H9 (cell line): ENCODE measurements around the gene CABLES1. TPM values are rescaled to one million over a fixed set of nuclear protein-coding genes. Genes with fewer than 3 reads are reported as not detected.
A peak's percentile ranks its signal among the peaks of the same experiment; 100 is the strongest.

Source experiments
- DNase-seq: peaks from one replicate; pipeline ENCODE4 v3.0.0-alpha.2; 2017
- H2AFZ ChIP-seq: one replicate; pipeline ENCODE4 v1.6.1; 2013; ENCODE audit warnings: mild to moderate bottlenecking, low read length, control low read depth, moderate library complexity
- H2AK5ac ChIP-seq: 2 replicates; pipeline ENCODE4 v1.6.1; 2013; ENCODE audit warnings: low read length, control low read depth, mixed read lengths; ENCODE audit not compliant: insufficient read length
- H2BK120ac ChIP-seq: one replicate; pipeline ENCODE4 v1.6.1; 2013; ENCODE audit warnings: low read depth, mild to moderate bottlenecking, low read length, control low read depth, inconsistent platforms; ENCODE audit not compliant: poor library complexity, severe bottlenecking
- H2BK12ac ChIP-seq: 2 replicates; pipeline ENCODE4 v1.6.1; 2013; ENCODE audit warnings: low read length, control low read depth, mixed read lengths, low read depth; ENCODE audit not compliant: insufficient read length
- H2BK15ac ChIP-seq: 2 replicates; pipeline ENCODE4 v1.6.1; 2013; ENCODE audit warnings: low read depth, low read length, control low read depth
- H2BK20ac ChIP-seq: one replicate; pipeline ENCODE4 v1.6.1; 2013; ENCODE audit warnings: low read depth, mild to moderate bottlenecking, low read length, control low read depth, inconsistent platforms; ENCODE audit not compliant: poor library complexity, severe bottlenecking
- H2BK5ac ChIP-seq: 2 replicates; pipeline ENCODE4 v1.6.1; 2013; ENCODE audit warnings: low read length, control low read depth, mixed read lengths; ENCODE audit not compliant: insufficient read length
- H3K14ac ChIP-seq: 2 replicates; pipeline ENCODE4 v1.6.1; 2013; ENCODE audit warnings: low read length, control low read depth; ENCODE audit not compliant: insufficient read depth
- H3K18ac ChIP-seq: 2 replicates; pipeline ENCODE4 v1.6.1; 2013; ENCODE audit warnings: low read depth, mild to moderate bottlenecking, mixed read lengths, low read length, control low read depth; ENCODE audit not compliant: insufficient read length
- H3K23ac ChIP-seq: 2 replicates; pipeline ENCODE4 v1.6.1; 2013; ENCODE audit warnings: low read length, control low read depth, mixed read lengths, low read depth; ENCODE audit not compliant: insufficient read length
- H3K23me2 ChIP-seq: 2 replicates; pipeline ENCODE4 v1.6.1; 2013; ENCODE audit warnings: low read depth, mild to moderate bottlenecking, mixed read lengths, low read length, control low read depth; ENCODE audit not compliant: insufficient read length, poor library complexity, severe bottlenecking
- H3K27ac ChIP-seq: 2 replicates; pipeline ENCODE4 v1.5.1; 2013; ENCODE audit warnings: low read length, control low read depth, mixed read lengths, low read depth; ENCODE audit not compliant: insufficient read length
- H3K27me3 ChIP-seq: 2 replicates; pipeline ENCODE4 v1.6.1; 2013; ENCODE audit warnings: low read length, control low read depth, inconsistent platforms; ENCODE audit not compliant: insufficient read depth
- H3K4ac ChIP-seq: 2 replicates; pipeline ENCODE4 v1.6.1; 2013; ENCODE audit warnings: low read depth, mild to moderate bottlenecking, control low read depth, inconsistent platforms, low read length, moderate library complexity
- H3K4me1 ChIP-seq: 2 replicates; pipeline ENCODE4 v1.6.1; 2013; ENCODE audit warnings: low read length, control low read depth, inconsistent platforms; ENCODE audit not compliant: insufficient read depth
- H3K4me2 ChIP-seq: 2 replicates; pipeline ENCODE4 v1.6.1; 2013; ENCODE audit warnings: low read length, control low read depth, mixed read lengths; ENCODE audit not compliant: insufficient read length, insufficient read depth
- H3K56ac ChIP-seq: 2 replicates; pipeline ENCODE4 v1.6.1; 2013; ENCODE audit warnings: low read depth, mild to moderate bottlenecking, mixed read lengths, low read length, control low read depth; ENCODE audit not compliant: insufficient read length
- H3K79me1 ChIP-seq: 2 replicates; pipeline ENCODE4 v1.6.1; 2013; ENCODE audit warnings: low read depth, mild to moderate bottlenecking, moderate library complexity, low read length, control low read depth, inconsistent platforms; ENCODE audit not compliant: insufficient read depth, poor library complexity, severe bottlenecking
- H3K79me2 ChIP-seq: 2 replicates; pipeline ENCODE4 v1.6.1; 2013; ENCODE audit warnings: low read length, control low read depth, inconsistent platforms; ENCODE audit not compliant: insufficient read depth
- H3K9ac ChIP-seq: 2 replicates; pipeline ENCODE4 v1.6.1; 2013; ENCODE audit warnings: low read length, control low read depth, mixed read lengths; ENCODE audit not compliant: insufficient read length; ENCODE audit errors: extremely low read depth
- H3K9me3 ChIP-seq: one replicate; pipeline ENCODE4 v1.6.1; 2013; ENCODE audit warnings: low read depth, low read length, inconsistent platforms; ENCODE audit not compliant: control insufficient read depth
- H3T11ph ChIP-seq: one replicate; pipeline ENCODE4 v1.6.1; 2013; ENCODE audit warnings: mild to moderate bottlenecking, low read length, control low read depth, inconsistent platforms
- H4K20me1 ChIP-seq: one replicate; pipeline ENCODE4 v1.6.1; 2013; ENCODE audit not compliant: control insufficient read depth, insufficient read length, insufficient read depth
- H4K5ac ChIP-seq: 2 replicates; pipeline ENCODE4 v1.6.1; 2013; ENCODE audit warnings: low read depth, mild to moderate bottlenecking, mixed read lengths, low read length, control low read depth; ENCODE audit not compliant: insufficient read length
- H4K8ac ChIP-seq: replicated peaks from 2 replicates; pipeline ENCODE4 v1.6.1; 2013; ENCODE audit warnings: low read length, control low read depth, mixed read lengths, low read depth; ENCODE audit not compliant: insufficient read length
- H4K91ac ChIP-seq: 2 replicates; pipeline ENCODE4 v1.6.1; 2013; ENCODE audit warnings: low read depth, mild to moderate bottlenecking, moderate library complexity, mixed read lengths, low read length, control low read depth; ENCODE audit not compliant: insufficient read length
- H3K27ac Mint-ChIP-seq, 3 experiments: 2 replicates in 2 of 3; 3 replicates in 1 of 3; pipeline ENCODE4 v1.8.0; 2020 to 2021; ENCODE audit warnings: mixed read lengths in 3 of 3, mild to moderate bottlenecking in 1 of 3, moderate library complexity in 1 of 3
- H3K27me3 Mint-ChIP-seq: 2 replicates; pipeline ENCODE4 v1.8.0; 2021; ENCODE audit warnings: low read depth, mild to moderate bottlenecking, moderate library complexity, mixed read lengths
- H3K36me3 Mint-ChIP-seq, 3 experiments: 2 replicates in 2 of 3; 3 replicates in 1 of 3; pipeline ENCODE4 v1.8.0; 2020 to 2021; ENCODE audit warnings: low read depth in 3 of 3, mixed read lengths in 3 of 3; ENCODE audit not compliant: insufficient read depth in 1 of 3
- H3K4me1 Mint-ChIP-seq, 2 experiments: 2 replicates each; pipeline ENCODE4 v1.8.0; 2020; ENCODE audit warnings: mixed read lengths in 2 of 2
- H3K4me3 Mint-ChIP-seq, 2 experiments: 2 replicates in 1 of 2; 3 replicates in 1 of 2; pipeline ENCODE4 v1.8.0; 2020 to 2021; ENCODE audit warnings: mild to moderate bottlenecking in 2 of 2, mixed read lengths in 2 of 2, moderate library complexity in 1 of 2
- H3K9me3 Mint-ChIP-seq, 2 experiments: 2 replicates in 1 of 2; 3 replicates in 1 of 2; pipeline ENCODE4 v1.8.0; 2020; ENCODE audit warnings: mild to moderate bottlenecking in 2 of 2, mixed read lengths in 2 of 2, moderate library complexity in 1 of 2
- CTCF ChIP-seq: fragments of 200-600 bp; sonication (generic); conservative IDR thresholded peaks from 3 replicates; pipeline ENCODE4 v1.8.0; 2021; ENCODE audit warnings: antibody characterized with exemption, mild to moderate bottlenecking
- WGBS: extraction: QIAGEN DNeasy Blood & Tissue Kit; methylation state at CpG from one replicate; pipeline ENCODE4 v1.1.7; 2013; ENCODE audit warnings: missing lambda C conversion rate, low lambda C conversion rate, mixed read lengths; ENCODE audit not compliant: insufficient read length; ENCODE audit errors: extremely low coverage; 5-methylcytosine and 5-hydroxymethylcytosine counted together
- total RNA-seq: library from RNA; stranded (reverse); gene quantifications from 2 replicates; pipeline ENCODE4 v1.2.1, GENCODE V29; 2021

The CABLES1 gene
- total RNA-seq, 1 experiment from 2014 or later, result 27.1 TPM

GRCh38 chr18:23189768-23190661, 54.7 kb downstream of the CABLES1 start:
- H2BK120ac ChIP-seq, result no peak overlapping the region
- H2BK12ac ChIP-seq, result no peak overlapping the region
- no peaks in the 10 kb centered on the region for H3K27me3 ChIP-seq
- no peak overlapping the region for H3K23ac ChIP-seq
- H3K4me3 Mint-ChIP-seq, result no peak overlapping the region; a peak in 1 of 5 replicates
- H3K36me3 Mint-ChIP-seq, result peaks cover 0 to 35% (median 25%) of the 10 kb centered on the region in 3 experiments; a peak in 5 of 7 replicates
- no peak for TF ChIP-seq CTCF
- H2BK20ac ChIP-seq, result no peak overlapping the region
- no peak overlapping the region for H3K4me2 ChIP-seq
- no peak overlapping the region for H2BK5ac ChIP-seq
- peak overlapping the region; percentile 46 to 76 (median 65); a peak in 3 of 7 replicates for H3K27ac Mint-ChIP-seq
- no peak overlapping the region for H3K27ac ChIP-seq
- H4K8ac ChIP-seq, result no peak overlapping the region
- no peaks in the 10 kb centered on the region for H3K23me2 ChIP-seq
- H3K27me3 Mint-ChIP-seq, result no peaks in the 10 kb centered on the region
- no peak overlapping the region; the same call in 1 of the 2 replicates for H3K14ac ChIP-seq
- no peaks in the 10 kb centered on the region for H3K9me3 ChIP-seq
- no peaks in the 10 kb centered on the region for H3K9me3 Mint-ChIP-seq
- H3K4me1 ChIP-seq, result no peaks in the 10 kb centered on the region
- H2AK5ac ChIP-seq, result no peak overlapping the region
- H3T11ph ChIP-seq, result no peak overlapping the region
- H2BK15ac ChIP-seq, result no peak overlapping the region
- DNase-seq, result no peak
- no peak overlapping the region for H3K4ac ChIP-seq
- H3K79me2 ChIP-seq, result peaks cover 2% of the 10 kb centered on the region; the same call in 1 of the 2 replicates
- H4K91ac ChIP-seq, result no peak overlapping the region
- peaks cover 29 to 34% of the 10 kb centered on the region in 2 experiments for H3K4me1 Mint-ChIP-seq
- H3K9ac ChIP-seq, result no peak overlapping the region
- no peaks in the 10 kb centered on the region for H4K20me1 ChIP-seq
- H3K18ac ChIP-seq, result no peak overlapping the region
- no peaks in the 10 kb centered on the region for H3K79me1 ChIP-seq
- no CpG with 5 or more reads among the region's 25 CpGs for WGBS
- no peak overlapping the region for H3K56ac ChIP-seq
- no peak overlapping the region for H4K5ac ChIP-seq
- no peak overlapping the region for H2AFZ ChIP-seq
